Astrocyte of the spinal cord (primary cell): Measurements from ENCODE around the gene GFER.

Experiments
- DNase-seq: peaks from one replicate; pipeline ENCODE4 v3.0.0; 2011; ENCODE audit warnings: low read depth, low spot score
- H3K4me3 ChIP-seq: 2 replicates; pipeline ENCODE4 v1.5.1; 2011; ENCODE audit warnings: low read depth, mild to moderate bottlenecking, low read length, moderate library complexity
- in situ Hi-C: cut with HindIII; loops from 2 replicates; pipeline ENCODE4 v1.10.0; 2017; ENCODE audit warnings: low sequenced_read_pairs
- TF ChIP-seq, protein P1 (sequence below): IDR thresholded peaks from 2 replicates; pipeline ENCODE4 v1.5.1; 2012; ENCODE audit warnings: low read depth, mild to moderate bottlenecking, low read length, inconsistent platforms

The GFER gene

DNA sequence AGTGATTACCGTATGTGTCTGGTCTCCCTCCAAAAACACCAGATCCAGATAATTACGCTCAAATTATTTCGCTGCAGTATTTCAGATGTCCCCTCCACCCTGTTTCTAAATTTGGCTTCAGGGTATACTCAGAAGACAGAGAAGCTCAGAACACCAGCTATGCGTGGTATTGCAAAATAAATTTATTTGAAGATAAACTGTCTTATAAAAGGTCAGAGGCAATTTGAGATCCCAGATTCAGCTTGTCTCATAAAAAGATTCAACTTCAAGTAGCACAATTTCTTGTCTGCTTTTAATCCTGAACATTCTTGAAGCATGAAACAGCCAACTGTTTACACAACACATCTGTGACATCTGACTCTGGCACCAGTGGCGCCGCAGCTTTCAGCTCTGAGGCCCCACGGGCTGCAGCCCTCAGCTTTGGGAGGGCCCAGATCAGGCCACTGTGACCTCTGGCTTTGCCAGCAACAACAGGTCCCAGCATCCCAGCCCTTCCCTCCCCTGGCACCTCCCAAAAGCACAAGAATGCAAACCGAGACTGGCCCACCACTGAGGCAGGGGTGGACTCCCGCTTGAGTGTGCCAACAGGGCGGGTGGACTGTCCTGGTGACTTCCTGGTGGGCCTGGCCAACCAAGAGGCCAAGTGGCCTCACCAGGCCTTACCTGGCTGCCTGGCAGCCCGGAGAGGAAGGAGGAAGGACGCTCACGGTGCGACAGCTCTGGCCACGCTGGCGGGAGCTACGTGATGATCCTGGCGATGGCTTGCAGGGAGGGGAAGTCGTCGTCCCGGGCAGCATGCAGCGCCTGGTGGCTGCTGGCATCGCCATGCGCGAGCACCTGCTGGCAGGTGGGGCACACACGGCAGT is 13.7 kb downstream of the GFER start:
- no peak overlapping the region for H3K4me3 ChIP-seq
- in situ Hi-C loops = no loop called here
- TF ChIP-seq, protein P1, sequence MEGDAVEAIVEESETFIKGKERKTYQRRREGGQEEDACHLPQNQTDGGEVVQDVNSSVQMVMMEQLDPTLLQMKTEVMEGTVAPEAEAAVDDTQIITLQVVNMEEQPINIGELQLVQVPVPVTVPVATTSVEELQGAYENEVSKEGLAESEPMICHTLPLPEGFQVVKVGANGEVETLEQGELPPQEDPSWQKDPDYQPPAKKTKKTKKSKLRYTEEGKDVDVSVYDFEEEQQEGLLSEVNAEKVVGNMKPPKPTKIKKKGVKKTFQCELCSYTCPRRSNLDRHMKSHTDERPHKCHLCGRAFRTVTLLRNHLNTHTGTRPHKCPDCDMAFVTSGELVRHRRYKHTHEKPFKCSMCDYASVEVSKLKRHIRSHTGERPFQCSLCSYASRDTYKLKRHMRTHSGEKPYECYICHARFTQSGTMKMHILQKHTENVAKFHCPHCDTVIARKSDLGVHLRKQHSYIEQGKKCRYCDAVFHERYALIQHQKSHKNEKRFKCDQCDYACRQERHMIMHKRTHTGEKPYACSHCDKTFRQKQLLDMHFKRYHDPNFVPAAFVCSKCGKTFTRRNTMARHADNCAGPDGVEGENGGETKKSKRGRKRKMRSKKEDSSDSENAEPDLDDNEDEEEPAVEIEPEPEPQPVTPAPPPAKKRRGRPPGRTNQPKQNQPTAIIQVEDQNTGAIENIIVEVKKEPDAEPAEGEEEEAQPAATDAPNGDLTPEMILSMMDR = no peak
- no peak for DNase-seq

DNA sequence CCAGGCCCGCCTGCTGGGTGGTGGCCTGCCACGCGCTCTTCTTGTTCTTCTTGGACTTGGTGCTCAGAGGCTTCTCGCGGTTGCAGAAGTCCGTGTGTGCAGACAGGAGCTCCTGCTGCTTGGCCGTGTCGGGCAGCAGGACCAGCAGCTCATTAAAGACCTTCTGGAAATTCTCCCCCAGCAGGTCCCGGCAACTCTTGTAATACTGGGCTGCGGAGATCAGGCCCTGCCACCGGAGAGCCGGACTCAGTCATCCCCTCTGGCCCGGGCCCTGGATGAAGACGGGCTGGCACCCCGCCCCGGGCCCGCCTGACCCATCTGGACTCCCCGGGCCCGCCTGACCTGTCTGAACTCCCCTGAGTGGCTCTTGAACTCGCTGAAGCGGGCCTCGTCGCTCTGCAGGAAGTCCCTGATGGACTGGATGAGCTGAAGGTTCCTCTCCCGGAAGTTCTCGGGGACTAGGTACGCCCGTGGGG is 14.4 kb downstream of the GFER start:
- TF ChIP-seq, protein P1 = no peak
- DNase-seq = no peak
- in situ Hi-C loops = no loop called here
- no peak overlapping the region for H3K4me3 ChIP-seq

DNA sequence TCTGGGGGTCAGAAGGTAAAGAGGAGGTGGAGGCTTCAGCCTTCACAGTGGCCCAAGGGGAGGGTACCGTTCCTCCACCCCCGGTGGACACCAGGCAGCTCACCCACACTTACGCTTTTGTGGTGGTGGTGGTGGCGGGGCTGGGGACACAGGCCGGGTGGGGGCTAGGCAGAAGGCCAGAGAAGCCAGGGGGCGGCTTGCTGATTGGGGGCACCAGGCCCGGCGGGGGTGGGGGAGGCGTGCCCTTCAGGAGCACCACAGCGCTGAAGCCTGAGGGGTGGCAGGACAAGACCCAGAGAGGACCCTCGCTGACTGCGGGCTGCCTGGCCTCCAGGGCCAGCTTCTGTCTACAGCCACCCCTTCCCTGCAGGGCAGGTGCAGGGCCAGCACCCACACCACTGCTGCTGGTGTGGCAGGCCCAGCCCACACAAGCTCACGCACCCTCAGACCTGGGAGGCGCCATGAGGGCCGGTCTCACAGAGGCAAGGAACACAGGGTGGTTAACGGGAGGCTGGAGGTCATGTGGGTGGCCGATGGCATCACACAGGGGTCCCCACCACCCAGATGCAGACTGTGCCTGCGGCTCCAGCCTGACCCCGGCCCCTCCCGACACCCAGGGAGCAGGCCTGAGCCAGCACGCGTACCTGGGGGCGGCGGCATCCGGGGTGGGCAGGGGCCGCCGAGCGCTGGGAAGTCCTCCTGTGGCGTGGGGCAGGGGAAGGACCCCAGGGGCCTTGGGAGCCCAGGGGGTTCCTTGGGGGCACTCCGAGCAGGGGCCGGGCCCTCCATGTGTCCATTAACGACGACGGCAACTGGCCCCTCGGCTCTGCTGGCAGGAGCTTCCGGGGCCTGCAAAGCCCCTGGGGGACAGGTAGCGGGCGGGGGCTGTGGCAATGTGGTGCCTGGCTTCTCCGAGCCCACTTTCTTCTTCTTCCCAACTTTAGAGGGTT is 15.1 kb downstream of the GFER start:
- no peak for DNase-seq
- in situ Hi-C loops = no loop called here
- TF ChIP-seq, protein P1 = no peak
- H3K4me3 ChIP-seq = no peak overlapping the region

DNA sequence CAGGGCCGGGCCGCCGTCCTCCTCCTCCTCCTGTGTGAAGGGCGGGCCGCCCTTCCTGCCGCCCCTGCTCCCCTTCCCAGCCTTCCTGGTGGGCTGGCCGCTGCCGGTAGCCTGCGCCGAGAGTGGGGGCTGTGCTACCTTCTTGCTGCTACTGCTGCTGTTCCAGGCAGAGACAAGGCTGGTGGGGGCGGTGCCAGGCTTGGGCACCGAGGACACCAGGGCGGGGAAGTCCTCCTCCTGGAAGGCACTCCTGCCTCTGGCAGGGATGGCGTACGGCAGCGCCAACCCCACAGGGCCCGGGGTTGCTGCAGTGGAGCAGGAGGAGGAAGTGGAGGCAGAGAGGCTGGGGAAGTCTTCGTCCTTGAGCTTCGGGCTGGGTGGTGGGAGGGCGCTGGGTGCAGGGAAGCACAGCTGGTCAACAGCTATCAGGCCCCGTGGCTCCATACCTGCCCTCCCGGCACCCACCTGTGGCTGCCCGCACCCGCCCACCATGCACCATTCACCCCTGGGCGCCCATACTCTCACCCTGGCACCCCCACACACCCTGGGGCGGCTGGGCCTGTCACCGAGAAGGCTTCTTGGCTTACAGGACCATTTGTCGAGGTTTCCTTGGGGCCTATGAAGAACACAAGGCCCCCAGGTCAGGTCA is 16.0 kb downstream of the GFER start:
- TF ChIP-seq, protein P1 = no peak
- no peak overlapping the region for H3K4me3 ChIP-seq
- in situ Hi-C loops = no loop called here
- no peak for DNase-seq

DNA sequence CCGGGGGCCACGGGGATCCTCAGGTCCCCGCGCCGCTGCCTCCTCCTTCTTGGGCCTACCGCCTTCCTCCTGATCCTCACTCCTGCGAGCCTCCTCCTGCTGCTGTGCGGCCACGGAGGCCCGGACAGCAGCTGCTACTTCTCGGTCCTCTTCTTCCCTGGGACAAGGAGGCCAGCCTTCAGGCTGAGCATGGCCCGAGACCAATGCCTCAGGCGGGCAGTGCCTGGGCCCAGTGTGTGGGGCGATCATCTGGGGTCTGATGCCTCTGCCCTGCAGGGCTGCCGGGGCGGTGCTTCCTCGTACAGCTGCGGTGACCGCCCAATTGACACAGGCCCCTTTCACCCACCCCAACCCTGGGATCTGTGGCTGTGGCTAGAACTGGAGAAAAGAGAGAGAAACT is 17.0 kb downstream of the GFER start:
- DNase-seq = no peak
- no peak overlapping the region for H3K4me3 ChIP-seq
- in situ Hi-C loops = no loop called here
- TF ChIP-seq, protein P1 = no peak
